Measurements from ENCODE around the gene APBA3. TPM values are rescaled to one million over a fixed set of nuclear protein-coding genes. Genes with fewer than 3 reads are reported as not detected.

APBA3 gene
- total and polyA plus RNA-seq, 9 of the 15 experiments (the other 6 are each of a cell fraction or from before 2014, with no cell fraction given) = 0.10 to 29.5 (median 11.5) TPM

- no peak for TF ChIP-seq CHD7 (IDR thresholded peaks at IDR 0.05; ENCODE audit: low read depth, low read length)
- TF ChIP-seq NUFIP1 (IDR thresholded peaks at IDR 0.05; ENCODE audit: partially characterized antibody) = no peak
- TF ChIP-seq MEF2D (tag; conservative IDR thresholded peaks at IDR 0.05; ENCODE audit: low read depth) = no peak
These were observed 27.7 kb upstream of the APBA3 start (continued) for GRCh38 chr19:3788996-3789778.
